ENCODE results near the gene CCDC197.

DNA sequence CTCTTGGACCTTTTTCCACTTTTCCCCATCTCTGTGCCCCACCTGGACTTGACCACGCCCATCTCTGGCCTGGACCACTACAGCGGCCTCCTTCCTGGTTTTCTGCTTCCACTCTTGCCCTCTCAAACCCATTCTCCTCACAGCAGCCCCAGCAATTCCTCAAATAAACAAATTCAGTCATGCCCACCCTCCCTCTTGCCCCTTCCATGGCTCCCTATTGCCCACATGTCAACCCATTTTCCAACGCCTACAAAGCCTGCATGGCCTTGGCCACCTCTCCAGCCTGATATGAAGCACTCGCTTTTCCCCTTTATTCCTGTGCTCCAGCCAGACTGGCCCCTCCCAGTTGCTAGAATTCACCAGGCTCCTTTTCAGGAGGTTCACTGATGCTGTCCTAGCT lies 23.2 kb downstream of the CCDC197 start:
- TF ChIP-seq, protein P1, sequence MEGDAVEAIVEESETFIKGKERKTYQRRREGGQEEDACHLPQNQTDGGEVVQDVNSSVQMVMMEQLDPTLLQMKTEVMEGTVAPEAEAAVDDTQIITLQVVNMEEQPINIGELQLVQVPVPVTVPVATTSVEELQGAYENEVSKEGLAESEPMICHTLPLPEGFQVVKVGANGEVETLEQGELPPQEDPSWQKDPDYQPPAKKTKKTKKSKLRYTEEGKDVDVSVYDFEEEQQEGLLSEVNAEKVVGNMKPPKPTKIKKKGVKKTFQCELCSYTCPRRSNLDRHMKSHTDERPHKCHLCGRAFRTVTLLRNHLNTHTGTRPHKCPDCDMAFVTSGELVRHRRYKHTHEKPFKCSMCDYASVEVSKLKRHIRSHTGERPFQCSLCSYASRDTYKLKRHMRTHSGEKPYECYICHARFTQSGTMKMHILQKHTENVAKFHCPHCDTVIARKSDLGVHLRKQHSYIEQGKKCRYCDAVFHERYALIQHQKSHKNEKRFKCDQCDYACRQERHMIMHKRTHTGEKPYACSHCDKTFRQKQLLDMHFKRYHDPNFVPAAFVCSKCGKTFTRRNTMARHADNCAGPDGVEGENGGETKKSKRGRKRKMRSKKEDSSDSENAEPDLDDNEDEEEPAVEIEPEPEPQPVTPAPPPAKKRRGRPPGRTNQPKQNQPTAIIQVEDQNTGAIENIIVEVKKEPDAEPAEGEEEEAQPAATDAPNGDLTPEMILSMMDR (IDR thresholded peaks at IDR 0.05), result no peak
- TF ChIP-seq EZH2 (IDR thresholded peaks at IDR 0.05; ENCODE audit: borderline replicate concordance, insufficient read depth, low read depth, low read length, poor library complexity, severe bottlenecking), result no peak

All from B cell (primary cell).